ENCODE measurements around the gene NRCAM. TPM values are rescaled to one million over a fixed set of nuclear protein-coding genes. Genes with fewer than 3 reads are reported as not detected.

The NRCAM gene
- total and polyA plus RNA-seq, 2 of the 8 experiments (the other 6 are each of a cell fraction or from before 2014, with no cell fraction given): 2.7 to 3.8 TPM

GRCh38 chr7:108455551-108455997 is 662 bp downstream of the NRCAM start:
- Histone ChIP-seq H3K56ac (replicated peaks; ENCODE audit: insufficient read length, low read depth, low read length) (no peak overlapping the region), H4K8ac (ENCODE audit: extremely low read depth, insufficient read depth, low read length) (peak overlapping the region; percentile 57; the same call in 1 of the 2 replicates), H3K14ac (ENCODE audit: insufficient read length) (no peak overlapping the region), H3K79me2 (ENCODE audit: control insufficient read depth in 1 of 2, insufficient read depth in 2 of 2, low read length in 2 of 2) (no peaks in the 10 kb centered on the region), H3K18ac (ENCODE audit: extremely low read depth, low read length) (peak overlapping the region; percentile 43; the same call in 1 of the 2 replicates), H3K4me2 (ENCODE audit: insufficient read depth in 1 of 2, low read depth in 2 of 2, low read length in 2 of 2) (peak overlapping the region; percentile 94 to 97), H3K4me3 (ENCODE audit: extremely low read depth in 1 of 4, insufficient read depth in 2 of 4, low read depth in 3 of 4, low read length in 4 of 4) (peak overlapping the region; percentile 80 to 94 (median 83)), H3K27ac (ENCODE audit: low read depth, low read length) (no peak overlapping the region), H3K36me3 (ENCODE audit: control insufficient read depth in 2 of 4, insufficient read depth in 4 of 4, low read length in 3 of 4) (no peaks in the 10 kb centered on the region), H3K4ac (replicated peaks; ENCODE audit: insufficient read length, low read depth, low read length) (no peak overlapping the region), H3K23me2 (ENCODE audit: low read depth, low read length) (peaks cover 21% of the 10 kb centered on the region), H3K27me3 (replicated peaks in 1 of 4; ENCODE audit: control insufficient read depth in 3 of 4, extremely low read depth in 1 of 4, insufficient read depth in 3 of 4, low read length in 3 of 4) (peaks cover 6 to 44% (median 33%) of the 10 kb centered on the region in 4 experiments), H2BK120ac (replicated peaks; ENCODE audit: low read depth, low read length) (no peak overlapping the region), H2BK12ac (ENCODE audit: low read depth, low read length) (no peak overlapping the region), H2AK5ac (ENCODE audit: low read depth, low read length) (no peak overlapping the region), H4K91ac (replicated peaks; ENCODE audit: insufficient read length, low read length) (no peak overlapping the region), H3K9me3 (ENCODE audit: insufficient read depth in 2 of 2, low read depth in 1 of 2, low read length in 1 of 2) (no peaks in the 10 kb centered on the region), H3K9ac (replicated peaks in 1 of 4; ENCODE audit: extremely low read depth in 1 of 4, low read depth in 3 of 4, low read length in 3 of 4) (no peak overlapping the region), H4K5ac (ENCODE audit: insufficient read length, low read depth, low read length) (no peak overlapping the region), H2BK15ac (ENCODE audit: low read length) (no peak overlapping the region), H3K23ac (ENCODE audit: insufficient read length) (no peak overlapping the region), H2BK5ac (ENCODE audit: low read depth, low read length) (peak overlapping the region; percentile 76; the same call in 1 of the 2 replicates), H3K79me1 (ENCODE audit: low read depth, low read length) (no peaks in the 10 kb centered on the region), H4K20me1 (replicated peaks in 1 of 2; ENCODE audit: control insufficient read depth in 1 of 2, insufficient read depth in 2 of 2, low read length in 2 of 2) (peaks cover 0 to 1% of the 10 kb centered on the region in 2 experiments), H2BK20ac (ENCODE audit: low read length) (no peak overlapping the region), H2AFZ (ENCODE audit: low read length) (peak overlapping the region; percentile 43; the same call in 1 of the 2 replicates), H3K4me1 (replicated peaks in 1 of 4; ENCODE audit: control insufficient read depth in 3 of 4, insufficient read depth in 4 of 4, low read length in 3 of 4) (peaks cover 0 to 4% (median 2%) of the 10 kb centered on the region in 4 experiments; a peak in 3 of 7 replicates)
- WGBS, 2 experiments (ENCODE audit: extremely low coverage in 1 of 2, insufficient coverage in 1 of 2, insufficient read length in 1 of 2, insufficient replicate concordance in 2 of 2, low coverage in 1 of 2, low lambda C conversion rate in 2 of 2, missing lambda C conversion rate in 1 of 2): 2% methylated on average over 14 of the region's 47 CpGs; no CpG with 5 or more reads in 1 of the 2 experiments
- FAIRE-seq (no peak), DNase-seq (ENCODE audit: low read depth in 1 of 2, low spot score in 2 of 2) (no peak)
- ChIA-PET CTCF (ENCODE audit: partially characterized antibody) (interaction anchor here (1.4 to 2.3 kb wide), 3 partner anchors 11 to 266 kb away, joined by 3 to 10 read pairs (median 4); no protein-coding TSS in a partner anchor), POLR2A (ENCODE audit: partially characterized antibody) (interaction anchor here (0.8 to 1.1 kb wide), 3 partner anchors 25 to 267 kb away, joined by 3 to 4 read pairs (median 3); no protein-coding TSS in a partner anchor)
- TF ChIP-seq ASH2L (IDR thresholded peaks at IDR 0.05; ENCODE audit: low read length): no peak
- no peak for TF ChIP-seq JUND (IDR thresholded peaks at IDR 0.05; ENCODE audit: low read length)
- TF ChIP-seq RXRA (IDR thresholded peaks at IDR 0.05; ENCODE audit: insufficient read depth, low read depth, low read length): no peak
- no peak for TF ChIP-seq SRF (IDR thresholded peaks at IDR 0.05; ENCODE audit: low read depth, low read length)
- TF ChIP-seq GTF2F1 (IDR thresholded peaks at IDR 0.05; ENCODE audit: borderline replicate concordance, low read depth, low read length): no peak
- no peak for TF ChIP-seq TAF7 (optimal IDR thresholded peaks at IDR 0.05; ENCODE audit: borderline replicate concordance, low read depth, low read length)
- no peak for TF ChIP-seq KDM5A (IDR thresholded peaks at IDR 0.05; ENCODE audit: low read length)
- TF ChIP-seq E2F6 (IDR thresholded peaks at IDR 0.05): no peak
- TF ChIP-seq HDAC6 (IDR thresholded peaks at IDR 0.05; ENCODE audit: low read depth, low read length): no peak
- peak; percentile 47 for TF ChIP-seq KDM4A (IDR thresholded peaks at IDR 0.05; ENCODE audit: low read depth, low read length, severe bottlenecking)
- peak; percentile 16 for TF ChIP-seq EZH2 (IDR thresholded peaks at IDR 0.05; ENCODE audit: low read depth, low read length, severe bottlenecking)
- no peak for TF ChIP-seq BCL11A (IDR thresholded peaks at IDR 0.05; ENCODE audit: low read depth in 2 of 2, low read length in 2 of 2)

Data from H1 (cell line).